GM18505 (cell line): ENCODE results near the gene PRR15.

ENCODE experiments used
- ATAC-seq: cut with Tn5 transposase; IDR thresholded peaks from one replicate; pipeline ENCODE4 v1.9.1; 2021; ENCODE audit not compliant: unreplicated experiment
- POLR2A ChIP-seq: IDR thresholded peaks from 4 replicates; pipeline ENCODE4 v1.6.1; 2011; ENCODE audit warnings: borderline replicate concordance; ENCODE audit not compliant: insufficient read depth, insufficient read length; ENCODE audit errors: extremely low read depth

Gene PRR15

DNA sequence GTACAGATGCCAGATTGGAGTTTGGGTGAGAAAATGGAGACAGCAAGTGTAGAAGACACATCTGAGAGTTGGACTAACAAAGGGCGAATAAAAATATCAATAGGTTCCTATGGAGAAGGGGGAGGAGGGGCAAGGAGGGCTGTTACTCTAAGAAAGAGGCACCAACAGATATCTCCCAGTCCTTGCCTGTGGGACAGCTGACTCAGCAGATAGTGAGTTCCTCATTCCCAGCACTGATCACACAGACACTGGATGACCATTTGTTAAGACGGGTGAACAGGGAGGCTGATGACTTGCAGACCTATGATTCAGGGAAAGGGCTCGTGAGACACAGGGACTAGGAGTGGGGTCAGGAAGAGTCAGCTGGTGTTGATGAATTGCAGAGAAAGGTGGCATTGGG, 5.7 kb upstream of the PRR15 start:
- no peak for ATAC-seq

DNA sequence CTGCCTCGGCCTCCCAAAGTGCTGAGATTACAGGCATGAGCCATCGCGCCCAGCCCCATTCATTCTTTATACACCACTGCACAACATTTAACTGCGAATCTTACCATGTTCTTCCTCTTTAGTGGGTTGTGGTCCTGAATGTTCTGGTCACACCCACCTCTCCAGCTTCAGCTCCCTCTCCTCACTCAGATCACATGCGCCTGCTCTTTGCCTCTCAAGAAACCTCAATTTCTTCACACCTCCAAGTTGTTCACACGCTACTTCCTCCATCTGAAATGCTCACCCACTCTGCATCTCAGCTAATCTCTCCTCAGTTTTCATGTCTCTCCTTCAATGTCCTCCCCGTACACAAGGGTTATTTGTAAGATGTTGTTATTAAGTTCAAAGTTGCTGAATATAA, 2.4 kb upstream of the PRR15 start:
- no peak for ATAC-seq
- TF ChIP-seq POLR2A: no peak

More for the DNA sequence above, 5.7 kb upstream of the PRR15 start:
- no peak for TF ChIP-seq POLR2A

DNA sequence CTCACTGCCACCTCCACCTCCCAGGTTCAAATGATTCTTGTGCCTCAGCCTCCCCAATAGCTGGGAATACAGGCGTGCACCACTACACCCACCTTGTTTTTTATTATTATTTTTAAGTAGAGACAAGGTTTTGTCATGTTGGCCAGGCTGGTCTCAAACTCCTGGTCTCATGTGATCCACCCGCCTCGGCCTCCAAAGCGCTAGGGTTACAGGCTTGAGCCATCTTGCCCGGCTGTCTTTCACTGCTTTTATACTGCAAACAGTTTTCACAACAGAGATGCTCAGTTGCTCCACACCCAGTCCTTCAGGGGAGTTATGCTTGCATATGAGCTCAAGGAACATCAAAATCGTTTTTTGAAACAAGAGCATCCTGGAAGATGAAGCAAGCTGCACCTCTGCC, 1.3 kb upstream of the PRR15 start:
- ATAC-seq: no peak
- no peak for TF ChIP-seq POLR2A

DNA sequence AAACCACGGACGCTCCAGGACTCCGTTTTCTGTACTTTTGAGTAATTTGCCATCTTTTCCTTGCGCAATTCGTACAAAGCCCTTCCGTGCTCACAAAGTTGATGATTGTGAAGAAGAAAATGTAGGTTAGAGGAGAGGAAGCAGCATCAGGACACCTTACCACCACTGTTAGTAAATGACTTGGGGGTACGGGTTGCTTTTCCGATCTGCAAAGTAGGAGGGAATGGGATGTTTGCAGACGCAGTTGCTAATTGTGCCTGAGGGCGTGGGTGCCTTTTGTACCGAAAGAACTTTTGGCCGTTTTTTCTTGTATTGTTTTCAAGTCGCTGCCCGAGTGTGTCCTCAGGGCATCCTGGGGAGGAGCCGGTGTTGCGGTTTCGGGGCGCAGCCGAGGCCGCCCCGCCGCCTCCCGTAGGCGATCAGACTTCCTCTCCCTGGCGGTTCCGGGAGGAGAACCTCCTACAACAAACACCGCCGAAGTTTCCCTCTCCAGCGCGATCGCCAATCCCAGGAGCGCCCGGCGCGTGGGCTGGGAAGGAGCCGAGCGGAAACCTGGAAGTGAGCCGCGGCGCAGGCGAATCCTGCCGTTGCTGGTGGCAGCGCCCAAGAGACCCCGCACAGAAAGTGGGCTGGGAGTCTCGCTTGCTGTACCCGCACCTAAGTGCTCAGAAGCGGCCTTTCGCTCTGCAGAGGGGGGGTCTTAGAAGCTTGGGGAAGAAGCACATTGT, 1.0 kb downstream of the PRR15 start:
- no peak for ATAC-seq
- TF ChIP-seq POLR2A: no peak

DNA sequence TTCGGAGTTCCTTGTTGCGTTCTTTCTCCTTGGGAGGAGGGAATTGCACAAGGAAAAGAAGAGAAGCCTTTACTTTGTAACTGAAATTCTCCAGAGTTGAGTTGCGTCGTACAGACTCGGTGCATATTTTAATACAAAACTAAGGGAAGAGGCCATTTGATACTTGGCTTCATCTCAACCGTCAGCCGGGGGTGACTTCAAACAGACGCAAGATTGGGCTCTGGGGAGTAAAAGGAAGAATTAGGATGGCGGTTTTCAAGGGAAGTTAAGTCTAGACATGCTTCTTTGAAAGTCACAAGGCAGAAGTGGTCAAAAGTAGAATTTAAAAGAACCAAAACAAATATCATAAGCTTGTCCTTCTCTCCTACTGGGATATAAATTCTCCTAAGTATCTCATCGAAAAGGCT, 1.6 kb downstream of the PRR15 start:
- no peak for ATAC-seq
- no peak for TF ChIP-seq POLR2A

DNA sequence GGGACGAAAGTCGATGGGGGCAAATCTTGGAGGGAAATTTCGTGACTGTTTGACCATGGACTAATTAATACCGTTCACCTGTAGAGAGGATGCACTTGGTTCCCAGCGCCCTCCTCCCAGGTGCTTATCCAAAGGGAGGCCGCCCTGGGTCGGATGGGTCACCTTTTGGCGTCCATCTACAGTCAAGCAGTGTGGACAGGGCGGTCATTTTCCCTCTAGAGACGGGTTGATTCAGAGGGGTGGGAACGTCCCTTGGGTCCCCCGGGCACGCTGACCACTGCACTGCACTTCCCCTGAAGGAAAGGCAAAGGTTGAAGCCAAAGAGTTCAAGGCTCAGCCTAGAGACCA, 2.0 kb downstream of the PRR15 start:
- TF ChIP-seq POLR2A: no peak
- ATAC-seq: no peak

DNA sequence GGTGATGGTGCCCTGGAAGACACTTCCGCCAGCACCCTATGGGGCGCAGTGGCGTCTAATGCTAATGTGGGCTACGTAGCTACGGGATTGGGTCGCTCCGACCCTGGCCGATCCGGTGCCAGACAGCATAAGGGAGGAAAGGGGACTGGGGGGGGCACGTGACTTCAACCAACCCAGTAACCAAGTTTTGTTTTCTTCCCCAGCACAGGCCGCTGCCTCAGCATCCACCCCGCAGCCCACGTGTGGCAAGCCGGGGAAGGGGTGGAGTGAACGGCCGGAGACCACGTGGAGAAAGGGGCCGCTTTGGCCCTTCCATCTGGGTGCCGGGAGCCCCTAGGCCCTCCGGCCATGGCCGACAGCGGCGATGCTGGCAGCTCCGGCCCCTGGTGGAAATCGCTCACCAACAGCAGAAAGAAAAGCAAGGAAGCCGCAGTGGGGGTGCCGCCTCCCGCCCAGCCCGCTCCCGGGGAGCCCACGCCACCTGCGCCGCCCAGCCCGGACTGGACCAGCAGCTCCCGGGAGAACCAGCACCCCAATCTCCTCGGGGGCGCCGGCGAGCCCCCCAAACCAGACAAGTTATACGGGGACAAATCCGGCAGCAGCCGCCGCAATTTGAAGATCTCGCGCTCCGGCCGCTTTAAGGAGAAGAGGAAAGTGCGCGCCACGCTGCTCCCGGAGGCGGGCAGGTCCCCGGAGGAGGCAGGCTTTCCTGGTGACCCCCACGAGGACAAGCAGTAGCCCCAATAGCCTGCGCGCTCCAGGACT, 2.5 kb downstream of the PRR15 start:
- TF ChIP-seq POLR2A: no peak
- no peak for ATAC-seq

DNA sequence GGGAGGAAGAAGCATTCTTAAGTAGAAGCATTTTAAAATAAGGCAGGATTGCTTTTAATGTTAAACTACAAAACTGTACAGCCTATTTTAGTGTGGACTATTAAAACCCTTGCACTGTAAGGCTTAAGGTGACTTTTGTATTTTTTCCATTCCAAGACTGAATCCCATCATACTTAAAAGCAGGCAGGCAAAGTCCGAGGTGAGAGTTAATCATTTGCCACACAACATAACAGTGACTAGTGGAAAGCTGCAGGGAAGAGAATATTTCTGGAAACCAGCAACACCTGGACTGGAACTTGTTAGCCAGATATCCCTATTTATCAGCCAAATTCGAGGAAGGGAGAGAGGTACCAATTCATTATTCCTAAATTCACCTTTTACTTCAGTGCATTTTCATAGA, 3.5 kb downstream of the PRR15 start:
- TF ChIP-seq POLR2A: no peak
- no peak for ATAC-seq

DNA sequence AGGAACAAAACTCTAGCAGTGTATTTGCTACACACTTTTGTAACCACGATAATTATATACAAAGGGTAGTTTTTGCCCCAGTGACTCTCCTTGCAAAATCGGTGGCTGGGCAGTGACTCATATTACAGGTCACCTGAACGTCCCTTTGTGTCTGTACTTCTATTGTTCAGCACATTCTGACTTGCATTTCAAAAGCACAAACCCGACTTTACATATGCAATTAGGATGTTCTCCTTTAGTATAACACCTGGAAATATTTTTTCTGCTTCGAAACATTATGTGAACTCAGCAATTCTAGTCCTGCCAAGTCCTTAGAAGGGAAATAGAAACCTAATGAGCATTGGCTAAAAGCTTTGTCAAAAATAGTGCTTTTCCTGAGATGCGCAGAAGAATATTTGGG, 6.0 kb downstream of the PRR15 start:
- ATAC-seq: no peak
- no peak for TF ChIP-seq POLR2A

DNA sequence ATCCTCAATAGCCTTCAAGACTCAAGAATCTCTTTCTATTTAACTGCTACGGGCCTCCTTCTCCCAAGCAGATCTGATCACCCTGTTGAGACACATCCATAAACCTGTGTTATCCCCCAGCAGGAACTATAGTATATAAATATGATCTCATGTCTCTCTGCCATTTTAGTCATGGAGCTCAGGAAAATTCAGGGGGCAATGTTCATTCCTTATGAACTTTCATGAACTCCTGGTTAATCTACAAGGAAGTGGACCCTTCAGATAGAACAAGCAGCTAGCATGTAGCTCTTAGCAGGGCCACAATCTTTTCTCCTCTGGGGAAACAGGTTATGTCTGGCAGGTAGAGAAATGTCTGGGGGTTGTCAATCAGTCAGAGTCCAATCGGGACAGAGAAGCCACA, 8.9 kb downstream of the PRR15 start:
- no peak for TF ChIP-seq POLR2A
- no peak for ATAC-seq

DNA sequence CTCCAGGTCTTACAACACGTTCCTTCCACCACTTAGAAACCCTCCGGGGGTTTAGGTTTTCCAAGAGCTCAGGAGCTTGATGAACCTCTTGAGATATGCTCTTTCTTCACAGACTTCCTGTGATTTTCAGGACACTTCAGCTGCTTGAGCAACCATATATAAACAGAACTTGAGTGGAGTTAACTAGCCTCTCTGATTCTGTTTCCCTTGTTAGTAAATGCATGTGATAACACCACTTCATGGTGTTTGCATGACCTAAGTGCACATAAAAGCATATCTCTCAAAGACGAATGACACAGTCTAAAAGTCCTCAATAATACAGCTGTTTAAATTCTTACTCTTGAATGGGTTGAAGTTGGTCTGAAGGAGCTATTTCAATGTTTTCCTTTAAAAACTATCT, 9.9 kb downstream of the PRR15 start:
- no peak for ATAC-seq
- no peak for TF ChIP-seq POLR2A

DNA sequence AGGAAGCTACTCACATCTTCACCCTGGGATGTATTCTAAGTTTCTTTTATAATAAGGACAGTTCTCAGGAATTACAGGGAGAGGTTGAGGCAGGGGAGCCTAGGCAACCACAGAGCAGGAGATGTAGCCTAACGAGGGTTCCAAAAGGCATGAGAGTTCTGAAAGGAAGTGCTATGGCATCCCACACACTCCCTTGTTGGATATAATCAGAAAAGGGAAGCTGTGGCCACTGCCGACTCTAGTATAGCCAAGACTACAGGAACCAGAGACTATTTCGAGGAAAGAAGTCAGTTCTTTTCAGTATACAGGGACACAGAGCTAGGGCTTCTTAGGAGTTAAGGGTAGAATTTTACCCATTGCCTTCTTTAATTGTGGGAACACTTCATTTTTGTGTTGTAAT, 11.0 kb downstream of the PRR15 start:
- no peak for TF ChIP-seq POLR2A
- no peak for ATAC-seq

DNA sequence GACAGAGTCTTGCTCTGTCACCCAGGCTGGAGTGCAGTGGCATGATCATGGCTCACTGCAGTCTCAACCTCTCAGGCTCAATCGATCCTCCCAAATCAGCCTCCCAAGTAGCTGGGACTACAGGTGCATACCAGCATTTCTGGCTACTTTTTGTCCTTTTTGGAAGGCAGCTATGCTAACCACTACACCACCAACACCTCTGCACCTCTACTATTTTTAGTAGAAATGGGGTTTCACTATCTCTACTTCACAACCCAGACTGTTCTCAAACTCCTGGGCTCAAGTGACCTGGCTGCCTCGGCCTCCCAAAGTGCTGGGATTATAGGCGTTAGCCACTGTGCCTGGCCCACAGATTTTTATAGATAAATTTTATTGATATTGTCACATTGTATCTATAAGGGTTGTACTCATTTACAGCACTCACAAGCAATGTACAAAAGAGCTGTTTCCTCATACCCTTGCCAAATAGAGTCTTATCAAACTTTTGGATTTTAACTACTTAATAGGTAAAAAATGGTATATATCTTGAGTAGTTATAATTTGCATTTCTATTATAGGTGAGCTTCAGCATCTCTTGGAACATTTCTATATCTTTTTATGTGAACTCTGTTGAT, 23.7 kb downstream of the PRR15 start:
- no peak for ATAC-seq
- TF ChIP-seq POLR2A: no peak

DNA sequence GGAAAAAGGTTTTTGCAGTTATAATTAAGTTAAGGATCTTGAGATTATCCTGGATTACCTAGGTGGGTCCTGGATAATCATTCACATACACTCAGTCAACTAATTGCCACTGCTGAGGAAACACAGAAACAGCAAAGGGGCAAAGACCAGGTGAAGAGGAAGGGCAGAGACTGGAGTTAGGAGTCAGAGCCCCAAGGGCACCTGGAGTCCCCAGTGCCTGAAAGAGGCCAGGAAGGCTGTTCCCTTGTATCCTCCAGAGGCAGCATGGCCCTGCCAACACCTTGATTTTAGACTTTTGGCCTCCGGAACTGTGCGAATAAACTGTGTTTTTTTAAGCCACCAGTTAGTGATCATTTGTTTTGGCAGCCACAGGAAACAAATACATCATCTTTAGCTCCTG, 24.6 kb downstream of the PRR15 start:
- ATAC-seq: no peak
- TF ChIP-seq POLR2A: no peak

DNA sequence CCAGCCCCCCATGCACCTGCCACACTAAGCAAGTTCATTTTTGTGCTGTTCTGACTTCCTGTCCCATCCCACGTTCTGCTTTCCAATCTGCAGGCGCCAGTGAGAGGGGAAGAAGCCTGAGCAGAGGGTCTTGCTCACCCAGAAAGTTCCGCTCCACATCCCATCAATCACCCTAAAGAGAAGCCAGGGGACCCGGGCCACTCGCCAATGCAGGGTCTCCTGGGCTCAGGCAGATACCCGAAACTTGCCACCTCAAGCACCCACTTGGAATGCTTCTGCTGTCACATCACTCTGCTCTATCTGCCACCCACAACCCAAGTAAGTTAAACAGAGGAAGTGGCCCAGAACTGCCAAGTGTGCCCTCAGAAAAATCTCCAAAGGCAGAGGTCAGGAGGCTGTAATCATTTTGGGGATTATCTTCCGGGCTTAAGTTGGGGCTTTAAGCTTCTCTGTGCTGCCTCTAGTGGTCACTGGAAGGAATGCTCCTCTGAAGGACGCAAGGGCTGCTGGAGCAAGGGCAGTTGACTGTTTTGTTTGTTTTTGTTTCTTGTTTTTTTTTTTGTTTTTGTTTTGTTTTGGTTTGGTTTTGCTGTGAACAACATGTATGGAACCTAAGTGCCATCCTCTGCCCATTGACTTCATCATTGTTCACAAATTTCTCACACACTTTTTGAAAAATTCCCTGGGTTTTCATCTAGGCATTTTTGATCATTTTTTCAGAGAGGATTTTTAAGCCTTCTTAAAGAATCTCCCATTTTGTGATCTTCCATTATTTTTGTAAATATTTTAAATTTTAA, 25.5 kb downstream of the PRR15 start:
- TF ChIP-seq POLR2A: no peak
- no peak for ATAC-seq
